Mesenchymal stem cell (in vitro differentiated cells and primary cell): ENCODE measurements around the gene ATG2B.

ENCODE experiments used
- DNase-seq: peaks from one replicate; pipeline ENCODE4 v3.0.0-alpha.2; 2013
- H2AFZ ChIP-seq: one replicate; pipeline ENCODE4 v1.6.1; 2013; ENCODE audit warnings: low read depth, mild to moderate bottlenecking, control low read depth, inconsistent platforms, low read length, moderate library complexity
- H2AK5ac ChIP-seq: 2 replicates; pipeline ENCODE4 v1.6.1; 2013; ENCODE audit warnings: low read length, moderate library complexity, mild to moderate bottlenecking, inconsistent platforms; ENCODE audit not compliant: severe bottlenecking
- H2BK120ac ChIP-seq: one replicate; pipeline ENCODE4 v1.6.1; 2013; ENCODE audit warnings: low read depth, mild to moderate bottlenecking, inconsistent platforms, low read length, moderate library complexity
- H2BK12ac ChIP-seq, 2 experiments: one replicate each; pipeline ENCODE4 v1.6.1; 2013; ENCODE audit warnings: inconsistent platforms in 2 of 2, low read length in 2 of 2, mild to moderate bottlenecking in 2 of 2, moderate library complexity in 2 of 2, control low read depth in 1 of 2
- H2BK15ac ChIP-seq: one replicate; pipeline ENCODE4 v1.6.1; 2013; ENCODE audit warnings: mild to moderate bottlenecking, low read depth, inconsistent platforms; ENCODE audit not compliant: poor library complexity, severe bottlenecking
- H2BK5ac ChIP-seq: 2 replicates; pipeline ENCODE4 v1.6.1; 2013; ENCODE audit warnings: low read depth, mild to moderate bottlenecking, low read length, control low read depth, inconsistent platforms; ENCODE audit not compliant: poor library complexity, severe bottlenecking
- H3K14ac ChIP-seq, 2 experiments: one replicate each; pipeline ENCODE4 v1.6.1; 2013; ENCODE audit warnings: inconsistent platforms in 2 of 2, low read length in 2 of 2, control low read depth in 1 of 2, mild to moderate bottlenecking in 1 of 2, moderate library complexity in 1 of 2
- H3K18ac ChIP-seq, 2 experiments: one replicate each; pipeline ENCODE4 v1.6.1; 2013; ENCODE audit warnings: inconsistent platforms in 2 of 2, low read length in 2 of 2, control low read depth in 1 of 2, low read depth in 1 of 2, mild to moderate bottlenecking in 1 of 2
- H3K23ac ChIP-seq, 2 experiments: one replicate each; pipeline ENCODE4 v1.6.1; 2013; ENCODE audit warnings: inconsistent platforms in 2 of 2, low read length in 2 of 2, mild to moderate bottlenecking in 2 of 2, moderate library complexity in 2 of 2, control low read depth in 1 of 2
- H3K27ac ChIP-seq: 2 replicates; pipeline ENCODE4 v1.5.1; 2013; ENCODE audit warnings: mild to moderate bottlenecking, moderate library complexity, low read length, control low read depth, inconsistent platforms; ENCODE audit not compliant: poor library complexity, severe bottlenecking
- H3K27me3 ChIP-seq, 2 experiments: 2 replicates each; pipeline versions ENCODE4 v1.6.1 to v1.7.0; 2013; ENCODE audit warnings: low read length in 2 of 2, mild to moderate bottlenecking in 2 of 2, moderate library complexity in 2 of 2, control low read depth in 1 of 2, inconsistent platforms in 1 of 2; ENCODE audit not compliant: control insufficient read depth in 1 of 2, insufficient read depth in 1 of 2
- H3K36me3 ChIP-seq, 2 experiments: 2 replicates each; pipeline versions ENCODE4 v1.6.1 to v1.7.0; 2013; ENCODE audit warnings: low read length in 2 of 2, control low read depth in 1 of 2, inconsistent platforms in 1 of 2, low read depth in 1 of 2, mild to moderate bottlenecking in 1 of 2; ENCODE audit not compliant: insufficient read depth in 2 of 2, control insufficient read depth in 1 of 2
- H3K4ac ChIP-seq, 2 experiments: one replicate each; pipeline ENCODE4 v1.6.1; 2013; ENCODE audit warnings: inconsistent platforms in 2 of 2, low read length in 2 of 2, mild to moderate bottlenecking in 2 of 2, moderate library complexity in 2 of 2, control low read depth in 1 of 2, low read depth in 1 of 2
- H3K4me1 ChIP-seq: 2 replicates; pipeline ENCODE4 v1.6.1; 2013; ENCODE audit warnings: low read depth, low read length, control low read depth; ENCODE audit not compliant: control insufficient read depth, insufficient read depth
- H3K4me2 ChIP-seq: 2 replicates; pipeline ENCODE4 v1.6.1; 2013; ENCODE audit warnings: low read length, mild to moderate bottlenecking, inconsistent platforms; ENCODE audit not compliant: poor library complexity, severe bottlenecking
- H3K4me3 ChIP-seq, 2 experiments: 2 replicates each; pipeline versions ENCODE4 v1.5.1 to v1.7.0; 2013; ENCODE audit warnings: low read length in 2 of 2, mild to moderate bottlenecking in 2 of 2, control low read depth in 1 of 2, low read depth in 1 of 2; ENCODE audit not compliant: insufficient read depth in 1 of 2
- H3K79me1 ChIP-seq: replicated peaks from 2 replicates; pipeline ENCODE4 v1.6.1; 2013; ENCODE audit warnings: mild to moderate bottlenecking, control low read depth, low read length, inconsistent platforms; ENCODE audit not compliant: poor library complexity, severe bottlenecking
- H3K9ac ChIP-seq: 2 replicates; pipeline ENCODE4 v1.7.0; 2013; ENCODE audit warnings: mild to moderate bottlenecking, low read length, moderate library complexity
- H3K9me3 ChIP-seq: 2 replicates; pipeline ENCODE4 v1.7.0; 2013; ENCODE audit warnings: mild to moderate bottlenecking, low read length; ENCODE audit not compliant: control insufficient read depth
- H4K8ac ChIP-seq: one replicate; pipeline ENCODE4 v1.6.1; 2013; ENCODE audit warnings: inconsistent platforms, mild to moderate bottlenecking, low read length, moderate library complexity
- H4K91ac ChIP-seq: one replicate; pipeline ENCODE4 v1.6.1; 2013; ENCODE audit warnings: mild to moderate bottlenecking, low read length, inconsistent platforms
- WGBS: methylation state at CpG from one replicate; pipeline ENCODE4 v1.1.7; 2013; ENCODE audit warnings: mixed read lengths; 5-methylcytosine and 5-hydroxymethylcytosine counted together

Gene ATG2B

GRCh38 chr14:96269359-96269710, 93.8 kb downstream of the ATG2B start:
- H2BK15ac ChIP-seq = no peak overlapping the region
- peak overlapping the region; percentile 99 for H3K27ac ChIP-seq
- H3K36me3 ChIP-seq = peaks cover 1 to 15% of the 10 kb centered on the region in 2 experiments
- no peaks in the 10 kb centered on the region for H3K27me3 ChIP-seq
- H2BK5ac ChIP-seq = peak overlapping the region; percentile 95
- H4K91ac ChIP-seq = peak overlapping the region; percentile 79
- H3K4ac ChIP-seq = peak overlapping the region; percentile 46 to 89
- H4K8ac ChIP-seq = peak overlapping the region; percentile 79
- peaks cover 11% of the 10 kb centered on the region for H3K9me3 ChIP-seq
- peaks cover 38% of the 10 kb centered on the region for H3K4me1 ChIP-seq
- H3K23ac ChIP-seq = peak overlapping the region in 1 of 2 experiments; percentile 3
- H3K14ac ChIP-seq = peak overlapping the region in 1 of 2 experiments; percentile 57
- H2AK5ac ChIP-seq = peak overlapping the region; percentile 96
- peak overlapping the region; percentile 68 to 95 for H3K18ac ChIP-seq
- peaks cover 14% of the 10 kb centered on the region for H3K79me1 ChIP-seq
- no peak overlapping the region for H3K4me3 ChIP-seq
- no peak overlapping the region for H3K4me2 ChIP-seq
- DNase-seq = no peak
- H2BK120ac ChIP-seq = peak overlapping the region; percentile 75
- peak overlapping the region; percentile 29 to 91 for H2BK12ac ChIP-seq
- H2AFZ ChIP-seq = peak overlapping the region; percentile 58
- H3K9ac ChIP-seq = peak overlapping the region; percentile 48
- WGBS = 37% methylated on average over 10 of the region's 10 CpGs

- Histone ChIP-seq H2AK5ac (peak overlapping the region; percentile 96), H2BK120ac (peak overlapping the region; percentile 91), H3K9me3 (peaks cover 11% of the 10 kb centered on the region), H3K27ac (peak overlapping the region; percentile 99), H3K18ac (peak overlapping the region; percentile 88 to 95), H3K4me3 (no peak overlapping the region), H3K4me2 (peak overlapping the region; percentile 44), H3K9ac (peak overlapping the region; percentile 48), H3K4ac (peak overlapping the region; percentile 47 to 96), H3K4me1 (peaks cover 35% of the 10 kb centered on the region), H4K91ac (peak overlapping the region; percentile 94), H3K14ac (no peak overlapping the region), H4K8ac (peak overlapping the region; percentile 79), H3K79me1 (peaks cover 19% of the 10 kb centered on the region), H2BK15ac (peak overlapping the region; percentile 56), H3K27me3 (no peaks in the 10 kb centered on the region), H2BK12ac (peak overlapping the region; percentile 79 to 93), H3K36me3 (peaks cover 8 to 21% of the 10 kb centered on the region in 2 experiments), H2AFZ (peak overlapping the region; percentile 58), H2BK5ac (peak overlapping the region; percentile 95), H3K23ac (no peak overlapping the region)
- DNase-seq = peak; percentile 98
- WGBS = 62% methylated on average over 22 of the region's 22 CpGs
These were observed 94.4 kb downstream of the ATG2B start for GRCh38 chr14:96268431-96269358.

- WGBS = 89% methylated on average over 5 of the region's 5 CpGs
- H3K9ac ChIP-seq = peak overlapping the region; percentile 42
- H2BK5ac ChIP-seq = peak overlapping the region; percentile 95
These were observed 95.2 kb downstream of the ATG2B start for GRCh38 chr14:96267916-96268315.

DNA sequence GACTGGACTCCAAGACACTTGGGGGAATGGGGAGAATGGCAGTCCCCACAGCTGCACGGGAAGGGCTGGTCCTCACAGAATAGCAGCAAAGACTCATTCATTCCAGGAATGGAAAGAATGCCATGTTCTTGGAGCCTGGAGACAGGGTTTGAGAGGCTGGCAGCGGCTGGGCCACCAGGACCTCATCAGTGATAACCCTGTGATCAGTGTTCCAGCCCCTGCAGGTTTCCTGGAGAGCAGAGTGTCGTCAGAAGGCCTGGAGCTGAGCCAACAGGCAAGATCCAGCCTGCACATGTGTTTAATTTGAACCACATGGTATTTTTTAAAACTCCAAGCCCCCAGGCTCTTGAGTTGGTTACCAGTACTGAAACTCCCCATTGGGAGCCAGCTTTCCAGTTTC, 95.8 kb downstream of the ATG2B start:
- 34% methylated on average over 3 of the region's 3 CpGs for WGBS

More at GRCh38 chr14:96267916-96268315, 95.2 kb downstream of the ATG2B start:
- no peak overlapping the region for H2AFZ ChIP-seq
- peak overlapping the region; percentile 93 to 94 for H2BK12ac ChIP-seq
- peaks cover 24% of the 10 kb centered on the region for H3K79me1 ChIP-seq
- H4K91ac ChIP-seq = peak overlapping the region; percentile 94
- peaks cover 10% of the 10 kb centered on the region for H3K9me3 ChIP-seq
- H3K4me3 ChIP-seq = peak overlapping the region in 1 of 2 experiments; percentile 3
- peaks cover 14 to 29% of the 10 kb centered on the region in 2 experiments for H3K36me3 ChIP-seq
- peak overlapping the region; percentile 46 for H4K8ac ChIP-seq
- H3K18ac ChIP-seq = peak overlapping the region; percentile 34 to 77
- peak overlapping the region; percentile 68 for H2BK120ac ChIP-seq
- H3K4me2 ChIP-seq = peak overlapping the region; percentile 44
- no peak overlapping the region for H2BK15ac ChIP-seq
- no peak overlapping the region for H3K14ac ChIP-seq
- H3K27me3 ChIP-seq = no peaks in the 10 kb centered on the region
- H2AK5ac ChIP-seq = peak overlapping the region; percentile 16
- H3K4ac ChIP-seq = peak overlapping the region; percentile 3 to 96
- H3K23ac ChIP-seq = no peak overlapping the region
- no peak for DNase-seq
- peak overlapping the region; percentile 99 for H3K27ac ChIP-seq
- peaks cover 35% of the 10 kb centered on the region for H3K4me1 ChIP-seq

More for the DNA sequence above, 95.8 kb downstream of the ATG2B start:
- DNase-seq = peak; percentile 56
- no peak overlapping the region for H3K4me2 ChIP-seq
- H3K79me1 ChIP-seq = peaks cover 24% of the 10 kb centered on the region
- H3K4ac ChIP-seq = peak overlapping the region in 1 of 2 experiments; percentile 74
- H3K4me3 ChIP-seq = peak overlapping the region in 1 of 2 experiments; percentile 3
- no peak overlapping the region for H2BK120ac ChIP-seq
- H3K9me3 ChIP-seq = peaks cover 4% of the 10 kb centered on the region
- H3K9ac ChIP-seq = peak overlapping the region; percentile 42
- H3K18ac ChIP-seq = peak overlapping the region; percentile 49 to 85
- H2AFZ ChIP-seq = no peak overlapping the region
- no peak overlapping the region for H4K8ac ChIP-seq
- H2AK5ac ChIP-seq = peak overlapping the region; percentile 16
- peak overlapping the region; percentile 0 for H2BK15ac ChIP-seq
- no peaks in the 10 kb centered on the region for H3K27me3 ChIP-seq
- H3K27ac ChIP-seq = peak overlapping the region; percentile 99
- peak overlapping the region; percentile 44 to 89 for H2BK12ac ChIP-seq
- peak overlapping the region; percentile 59 for H2BK5ac ChIP-seq
- H3K36me3 ChIP-seq = peaks cover 16 to 35% of the 10 kb centered on the region in 2 experiments
- peak overlapping the region; percentile 85 for H4K91ac ChIP-seq
- peaks cover 35% of the 10 kb centered on the region for H3K4me1 ChIP-seq
- H3K23ac ChIP-seq = no peak overlapping the region
- H3K14ac ChIP-seq = peak overlapping the region in 1 of 2 experiments; percentile 61
